ENCODE results near the gene KLRD1. TPM values are rescaled to one million over a fixed set of nuclear protein-coding genes. Genes with fewer than 3 reads are reported as not detected.

KLRD1 gene
- total RNA-seq, 1 donor from 2014 or later, result 13.6 TPM

DNA sequence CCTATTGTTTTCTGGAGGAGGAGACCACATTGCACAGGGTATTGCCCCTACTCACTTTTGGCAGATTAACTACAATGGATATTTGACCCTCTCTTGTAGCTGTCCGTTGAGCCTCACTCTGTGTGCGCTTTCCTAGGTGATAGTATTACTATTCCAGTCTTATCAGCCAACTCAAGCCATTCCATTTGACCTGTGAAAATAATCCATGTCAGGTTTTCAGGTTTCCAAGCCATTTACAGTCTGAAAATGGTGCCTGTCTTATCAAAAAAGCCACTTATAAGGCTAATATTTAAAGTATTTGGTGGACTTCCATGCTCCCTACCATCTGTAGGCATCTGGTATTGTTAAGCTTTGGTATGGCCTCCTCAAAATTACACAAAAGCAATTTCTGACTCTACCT lies 29.6 kb upstream of the KLRD1 start:
- H3K27ac ChIP-seq, result no peak overlapping the region
- TF ChIP-seq, protein P1, sequence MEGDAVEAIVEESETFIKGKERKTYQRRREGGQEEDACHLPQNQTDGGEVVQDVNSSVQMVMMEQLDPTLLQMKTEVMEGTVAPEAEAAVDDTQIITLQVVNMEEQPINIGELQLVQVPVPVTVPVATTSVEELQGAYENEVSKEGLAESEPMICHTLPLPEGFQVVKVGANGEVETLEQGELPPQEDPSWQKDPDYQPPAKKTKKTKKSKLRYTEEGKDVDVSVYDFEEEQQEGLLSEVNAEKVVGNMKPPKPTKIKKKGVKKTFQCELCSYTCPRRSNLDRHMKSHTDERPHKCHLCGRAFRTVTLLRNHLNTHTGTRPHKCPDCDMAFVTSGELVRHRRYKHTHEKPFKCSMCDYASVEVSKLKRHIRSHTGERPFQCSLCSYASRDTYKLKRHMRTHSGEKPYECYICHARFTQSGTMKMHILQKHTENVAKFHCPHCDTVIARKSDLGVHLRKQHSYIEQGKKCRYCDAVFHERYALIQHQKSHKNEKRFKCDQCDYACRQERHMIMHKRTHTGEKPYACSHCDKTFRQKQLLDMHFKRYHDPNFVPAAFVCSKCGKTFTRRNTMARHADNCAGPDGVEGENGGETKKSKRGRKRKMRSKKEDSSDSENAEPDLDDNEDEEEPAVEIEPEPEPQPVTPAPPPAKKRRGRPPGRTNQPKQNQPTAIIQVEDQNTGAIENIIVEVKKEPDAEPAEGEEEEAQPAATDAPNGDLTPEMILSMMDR (IDR thresholded peaks at IDR 0.05), result no peak
- H3K36me3 ChIP-seq, result no peaks in the 10 kb centered on the region
- no peaks in the 10 kb centered on the region for H3K27me3 ChIP-seq (ENCODE audit: low read depth)
- no peaks in the 10 kb centered on the region for H3K4me1 ChIP-seq
- no peak overlapping the region for H3K4me3 ChIP-seq
- intact Hi-C loops (cut with DNase I), result no loop called here
- H3K9me3 ChIP-seq, result no peaks in the 10 kb centered on the region
- no peak for DNase-seq
- no peak for ATAC-seq

DNA sequence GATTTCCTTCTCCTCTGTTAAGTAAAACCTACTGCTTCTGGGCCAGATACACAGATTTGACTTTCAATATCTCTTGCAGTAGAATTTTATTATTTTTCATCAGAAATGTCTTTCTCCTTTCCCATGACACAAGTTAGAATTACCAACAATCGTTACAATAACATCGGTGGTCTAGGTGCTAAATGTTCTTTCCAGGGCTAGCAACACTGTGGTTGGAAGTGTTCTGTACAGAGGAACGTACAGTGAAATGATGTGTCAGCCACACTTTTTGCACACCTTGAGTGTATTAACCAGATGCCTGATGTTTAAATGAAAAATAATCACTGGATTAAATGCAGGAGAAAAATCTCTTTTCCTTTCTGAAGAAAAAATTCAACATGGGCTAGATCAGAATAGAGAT lies 27.7 kb upstream of the KLRD1 start:
- Histone ChIP-seq H3K4me1 (no peaks in the 10 kb centered on the region), H3K9me3 (no peaks in the 10 kb centered on the region), H3K27me3 (ENCODE audit: low read depth) (no peaks in the 10 kb centered on the region), H3K4me3 (no peak overlapping the region), H3K36me3 (no peaks in the 10 kb centered on the region), H3K27ac (no peak overlapping the region)
- TF ChIP-seq, protein P1 (IDR thresholded peaks at IDR 0.05), result no peak
- ATAC-seq (peak in 1 of 2 donors; percentile 48), DNase-seq (no peak)
- intact Hi-C loops (cut with DNase I), result no loop called here

DNA sequence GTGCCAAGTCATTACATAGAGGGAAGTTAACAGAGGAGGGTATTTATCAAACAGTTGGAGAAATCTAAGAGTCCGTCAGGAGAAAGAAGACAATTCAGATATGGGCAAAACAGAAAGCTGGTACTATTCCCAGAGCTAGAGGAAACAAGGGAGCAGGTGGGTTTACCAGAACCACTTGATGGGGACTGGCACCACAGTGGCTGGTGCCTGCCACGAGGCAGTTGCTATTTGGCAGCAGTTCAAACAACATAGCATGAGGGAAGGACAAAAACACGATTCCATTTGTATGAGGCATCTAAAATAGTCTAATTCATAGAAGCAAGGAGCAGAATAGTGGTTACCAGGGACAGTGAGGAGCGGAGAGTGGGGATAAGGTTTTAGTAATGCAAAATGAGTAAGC lies 24.6 kb upstream of the KLRD1 start:
- intact Hi-C loops (cut with DNase I), result no loop called here
- H3K36me3 ChIP-seq, result no peaks in the 10 kb centered on the region
- DNase-seq (no peak), ATAC-seq (no peak)
- TF ChIP-seq, protein P1 (IDR thresholded peaks at IDR 0.05), result no peak
- no peaks in the 10 kb centered on the region for H3K9me3 ChIP-seq
- H3K27ac ChIP-seq, result no peak overlapping the region
- H3K27me3 ChIP-seq (ENCODE audit: low read depth), result no peaks in the 10 kb centered on the region
- H3K4me3 ChIP-seq, result no peak overlapping the region
- no peaks in the 10 kb centered on the region for H3K4me1 ChIP-seq

DNA sequence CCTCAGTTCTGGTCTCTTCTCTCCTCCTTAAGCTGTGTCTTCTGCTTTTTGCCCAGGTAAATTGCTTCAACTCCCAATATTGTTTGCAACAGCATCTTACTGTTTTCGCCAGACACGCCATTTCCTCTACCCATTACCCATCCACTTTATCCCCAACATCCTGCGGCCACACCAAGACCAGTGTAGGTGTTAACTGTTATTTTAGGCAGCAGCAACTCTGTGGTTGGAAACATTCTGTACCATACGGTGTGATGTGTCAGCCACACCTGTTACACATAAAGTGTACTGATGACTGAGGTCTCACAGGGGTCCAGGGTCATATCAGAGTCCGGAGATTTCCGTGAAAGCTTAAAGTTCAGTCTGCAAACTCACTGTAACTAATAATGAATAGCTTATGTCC lies 21.8 kb upstream of the KLRD1 start:
- H3K27ac ChIP-seq, result no peak overlapping the region
- no peaks in the 10 kb centered on the region for H3K9me3 ChIP-seq
- peak; percentile 44 to 47 for ATAC-seq
- no peaks in the 10 kb centered on the region for H3K27me3 ChIP-seq (ENCODE audit: low read depth)
- H3K4me3 ChIP-seq, result no peak overlapping the region
- TF ChIP-seq, protein P1 (IDR thresholded peaks at IDR 0.05), result no peak
- H3K4me1 ChIP-seq, result no peaks in the 10 kb centered on the region
- no peak for DNase-seq
- H3K36me3 ChIP-seq, result no peaks in the 10 kb centered on the region
- intact Hi-C loops (cut with DNase I), result no loop called here

DNA sequence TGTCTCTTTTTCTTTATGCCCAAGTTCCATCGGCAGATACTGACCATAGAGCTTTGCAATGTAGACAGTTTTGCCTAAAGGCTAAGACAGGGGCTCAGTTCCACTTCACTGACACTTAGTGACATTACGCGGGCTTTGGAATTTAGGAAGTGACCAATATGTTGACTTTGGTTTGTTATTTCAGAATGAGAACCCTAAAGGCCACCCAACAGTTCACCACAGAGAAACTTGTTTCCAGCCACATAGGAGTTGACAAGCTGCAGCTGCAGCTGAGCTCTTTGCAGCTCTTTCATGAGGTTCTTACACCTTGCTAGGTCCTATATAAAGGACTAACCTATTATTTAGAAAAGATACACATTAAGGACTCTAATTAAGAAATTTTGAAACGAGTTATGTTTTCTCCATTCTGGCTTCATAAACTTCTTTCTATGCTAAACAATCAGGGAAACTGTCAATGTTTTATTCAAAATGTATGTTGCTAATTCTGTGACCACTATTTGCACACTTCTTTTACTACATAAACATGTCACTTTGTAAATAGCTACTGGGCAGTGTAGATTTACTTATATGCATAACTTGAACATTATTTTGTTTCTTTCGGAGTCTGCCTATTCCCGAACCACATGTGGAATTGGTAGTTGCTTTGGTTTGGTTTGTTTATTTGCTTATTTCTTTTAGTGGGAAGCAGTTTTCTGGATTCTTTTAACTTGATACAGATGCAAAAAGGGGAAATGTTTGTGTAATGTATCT lies 18.5 kb upstream of the KLRD1 start:
- Histone ChIP-seq H3K9me3 (no peaks in the 10 kb centered on the region), H3K4me3 (no peak overlapping the region), H3K36me3 (no peaks in the 10 kb centered on the region), H3K27me3 (ENCODE audit: low read depth) (no peaks in the 10 kb centered on the region), H3K27ac (no peak overlapping the region), H3K4me1 (no peaks in the 10 kb centered on the region)
- ATAC-seq (no peak), DNase-seq (no peak)
- intact Hi-C loops (cut with DNase I), result no loop called here
- TF ChIP-seq, protein P1 (IDR thresholded peaks at IDR 0.05), result no peak

All from lower lobe of right lung (tissue), 2 donors.